Heart left ventricle (tissue), 13 donors: Measurements from ENCODE around the gene VWA3B.

Source experiments
- POLR2A ChIP-seq, 2 donors: fragments of 450-650 bp; IDR thresholded peaks; one replicate each; pipeline ENCODE4 v1.6.1; 2017; ENCODE audit warnings: antibody characterized with exemption in 2 of 2, mild to moderate bottlenecking in 2 of 2, moderate library complexity in 2 of 2
- TF ChIP-seq, protein P1 (sequence below), 12 donors: fragments of 200-600 bp; sonication (generic) in 4 of 12; IDR thresholded peaks; one replicate each; pipeline versions ENCODE4 v1.5.0 to v1.8.0; 2018 to 2022; ENCODE audit warnings: antibody characterized with exemption in 12 of 12, mild to moderate bottlenecking in 5 of 12
- donor health status: ischemic (EF 13 %, LVEDD 7.1; RV severe dilation, severe dysfunction).
- donor health status: DM: no; HTN: yes; CAD: no.
- donor health status: DM: no; HTN: no; CAD: no.
- donor health status: ischemic (EF 25% LVEDD 6.9; RV normal size, moderate dysfunction).
- donor health status: ischemic (EF 25% LVEDD 5.7; RV mildly dilated, moderate dysfunction).
- donor health status: ischemic (EF 35%, LVEDD 5.7; RV mildly dilated, moderate dysfunction).
- donor health status: nonischemic (EF 11% LVEDD 7.7; RV severe dilation, severe dysfunction).
- donor health status: DM: yes; HTN: yes; CAD: no.
- donor health status: PGD.
- donor health status: ischemic (EF 29% LVEDD 5.4; RV normal size, mild dysfunction).
- donor health status: nonischemic (EF 23%, LVEDD 6.1; RV moderate dilation, normal function).

DNA sequence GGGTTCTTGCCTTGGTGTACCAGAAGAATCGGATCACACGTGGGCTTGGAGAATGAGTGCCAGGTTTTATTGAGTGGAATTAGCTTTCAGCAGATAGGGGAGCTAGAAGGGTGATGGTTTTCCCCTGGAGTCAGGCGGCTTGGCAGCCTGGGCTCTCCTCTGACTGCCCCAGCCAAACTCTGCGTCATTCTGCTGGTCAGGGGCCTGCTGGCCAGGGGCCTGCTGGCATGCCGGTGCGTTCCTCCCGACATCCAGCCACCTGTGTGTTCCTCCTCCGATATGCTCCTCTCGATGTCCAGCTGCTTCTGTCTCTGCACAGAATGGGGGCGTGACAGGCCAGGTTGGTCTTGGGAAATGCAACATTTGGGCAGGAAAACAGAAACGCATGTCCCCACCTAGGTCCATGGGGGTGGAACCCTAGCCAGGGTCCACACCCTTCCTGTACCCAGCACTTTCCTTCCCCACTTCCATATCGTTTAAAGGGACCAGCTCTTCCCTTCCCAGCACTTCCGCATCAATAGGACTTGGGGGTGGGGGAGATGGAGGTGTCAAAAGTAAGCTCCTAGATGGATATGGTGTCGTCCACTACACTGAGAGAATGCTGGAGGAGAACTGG lies 85.3 kb downstream of the VWA3B start:
- TF ChIP-seq, protein P1, sequence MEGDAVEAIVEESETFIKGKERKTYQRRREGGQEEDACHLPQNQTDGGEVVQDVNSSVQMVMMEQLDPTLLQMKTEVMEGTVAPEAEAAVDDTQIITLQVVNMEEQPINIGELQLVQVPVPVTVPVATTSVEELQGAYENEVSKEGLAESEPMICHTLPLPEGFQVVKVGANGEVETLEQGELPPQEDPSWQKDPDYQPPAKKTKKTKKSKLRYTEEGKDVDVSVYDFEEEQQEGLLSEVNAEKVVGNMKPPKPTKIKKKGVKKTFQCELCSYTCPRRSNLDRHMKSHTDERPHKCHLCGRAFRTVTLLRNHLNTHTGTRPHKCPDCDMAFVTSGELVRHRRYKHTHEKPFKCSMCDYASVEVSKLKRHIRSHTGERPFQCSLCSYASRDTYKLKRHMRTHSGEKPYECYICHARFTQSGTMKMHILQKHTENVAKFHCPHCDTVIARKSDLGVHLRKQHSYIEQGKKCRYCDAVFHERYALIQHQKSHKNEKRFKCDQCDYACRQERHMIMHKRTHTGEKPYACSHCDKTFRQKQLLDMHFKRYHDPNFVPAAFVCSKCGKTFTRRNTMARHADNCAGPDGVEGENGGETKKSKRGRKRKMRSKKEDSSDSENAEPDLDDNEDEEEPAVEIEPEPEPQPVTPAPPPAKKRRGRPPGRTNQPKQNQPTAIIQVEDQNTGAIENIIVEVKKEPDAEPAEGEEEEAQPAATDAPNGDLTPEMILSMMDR (IDR thresholded peaks at IDR 0.05) = no peak
- no peak for TF ChIP-seq POLR2A (IDR thresholded peaks at IDR 0.05)
